T-helper 1 cell treated with Interleukin-12 subunit alpha and Interleukin-12 subunit beta and Interleukin-4 antibody, amounts not matched to agents 30 μg/mL and 1 μg/mL, for 36 hours (primary cell): Measurements from ENCODE around the gene TFPT.

ENCODE experiments used
- H3K27ac Mint-ChIP-seq: one replicate; pipeline ENCODE4 v1.8.0; 2021; ENCODE audit warnings: mild to moderate bottlenecking, mixed read lengths
- H3K27me3 Mint-ChIP-seq: one replicate; pipeline ENCODE4 v1.8.0; 2021; ENCODE audit warnings: low read depth, mixed read lengths
- H3K36me3 Mint-ChIP-seq: one replicate; pipeline ENCODE4 v1.8.0; 2021; ENCODE audit warnings: low read depth, mixed read lengths
- H3K4me1 Mint-ChIP-seq: one replicate; pipeline ENCODE4 v1.8.0; 2021; ENCODE audit warnings: low read depth, mixed read lengths
- H3K4me3 Mint-ChIP-seq: one replicate; pipeline ENCODE4 v1.8.0; 2021; ENCODE audit warnings: mild to moderate bottlenecking, moderate library complexity, mixed read lengths
- H3K9me3 Mint-ChIP-seq: one replicate; pipeline ENCODE4 v1.8.0; 2021; ENCODE audit warnings: mixed read lengths

Gene TFPT

GRCh38 chr19:54137699-54138488, 22.4 kb upstream of the TFPT start, which contains the start of gene CNOT3:
Gene CNOT3, plus strand, starts transcription at chr19:54137762. Its CDS starts 5,217 bp downstream, at chr19:54142979.
- no peaks in the 10 kb centered on the region for H3K9me3 Mint-ChIP-seq
- peak within 1 kb of the TSS; percentile 88 for H3K27ac Mint-ChIP-seq
- H3K27me3 Mint-ChIP-seq: no peaks in the 10 kb centered on the region
- H3K4me1 Mint-ChIP-seq: peaks cover 36% of the 10 kb centered on the region
- peaks cover 12% of the 10 kb centered on the region for H3K36me3 Mint-ChIP-seq
- H3K4me3 Mint-ChIP-seq: peak within 1 kb of the TSS; percentile 85

GRCh38 chr19:54136864-54137698, 21.6 kb upstream of the TFPT start:
- peak overlapping the region; percentile 82 for H3K27ac Mint-ChIP-seq
- no peaks in the 10 kb centered on the region for H3K27me3 Mint-ChIP-seq
- peaks cover 10% of the 10 kb centered on the region for H3K36me3 Mint-ChIP-seq
- H3K4me3 Mint-ChIP-seq: peak overlapping the region; percentile 84
- H3K4me1 Mint-ChIP-seq: peaks cover 36% of the 10 kb centered on the region
- H3K9me3 Mint-ChIP-seq: no peaks in the 10 kb centered on the region

- Mint-ChIP-seq H3K27ac (peak overlapping the region; percentile 82), H3K4me1 (peaks cover 32% of the 10 kb centered on the region), H3K36me3 (peaks cover 10% of the 10 kb centered on the region), H3K4me3 (peak overlapping the region; percentile 84), H3K27me3 (no peaks in the 10 kb centered on the region), H3K9me3 (no peaks in the 10 kb centered on the region)
These were observed 20.8 kb upstream of the TFPT start for GRCh38 chr19:54136086-54136863.

GRCh38 chr19:54133957-54134590, 18.6 kb upstream of the TFPT start:
- Mint-ChIP-seq H3K4me3 (no peak overlapping the region), H3K4me1 (peaks cover 19% of the 10 kb centered on the region)

GRCh38 chr19:54133312-54133956, 18.0 kb upstream of the TFPT start:
- Mint-ChIP-seq H3K27me3 (no peaks in the 10 kb centered on the region), H3K4me3 (no peak overlapping the region), H3K36me3 (peaks cover under 1% of the 10 kb centered on the region), H3K27ac (no peak overlapping the region), H3K9me3 (no peaks in the 10 kb centered on the region), H3K4me1 (peaks cover 13% of the 10 kb centered on the region)

More at GRCh38 chr19:54133957-54134590, 18.6 kb upstream of the TFPT start:
- Mint-ChIP-seq H3K9me3 (no peaks in the 10 kb centered on the region), H3K27me3 (no peaks in the 10 kb centered on the region), H3K36me3 (peaks cover 5% of the 10 kb centered on the region), H3K27ac (peak overlapping the region; percentile 61)

- Mint-ChIP-seq H3K27me3 (no peaks in the 10 kb centered on the region), H3K4me3 (no peak overlapping the region), H3K4me1 (peaks cover 5% of the 10 kb centered on the region), H3K36me3 (peaks cover 16% of the 10 kb centered on the region), H3K27ac (no peak overlapping the region), H3K9me3 (no peaks in the 10 kb centered on the region)
These were observed 14.2 kb upstream of the TFPT start for GRCh38 chr19:54129617-54129996.

GRCh38 chr19:54128796-54129616, 13.5 kb upstream of the TFPT start:
- no peak overlapping the region for H3K4me3 Mint-ChIP-seq
- H3K4me1 Mint-ChIP-seq: no peaks in the 10 kb centered on the region
- no peak overlapping the region for H3K27ac Mint-ChIP-seq
- H3K9me3 Mint-ChIP-seq: no peaks in the 10 kb centered on the region
- peaks cover 16% of the 10 kb centered on the region for H3K36me3 Mint-ChIP-seq
- no peaks in the 10 kb centered on the region for H3K27me3 Mint-ChIP-seq

- H3K4me3 Mint-ChIP-seq: no peak overlapping the region
- H3K4me1 Mint-ChIP-seq: no peaks in the 10 kb centered on the region
- H3K27me3 Mint-ChIP-seq: no peaks in the 10 kb centered on the region
- no peak overlapping the region for H3K27ac Mint-ChIP-seq
- H3K9me3 Mint-ChIP-seq: no peaks in the 10 kb centered on the region
- peaks cover 16% of the 10 kb centered on the region for H3K36me3 Mint-ChIP-seq
These were observed 12.9 kb upstream of the TFPT start for GRCh38 chr19:54128441-54128725.

GRCh38 chr19:54127688-54128440, 12.4 kb upstream of the TFPT start:
- no peaks in the 10 kb centered on the region for H3K4me1 Mint-ChIP-seq
- H3K9me3 Mint-ChIP-seq: no peaks in the 10 kb centered on the region
- H3K27ac Mint-ChIP-seq: no peak overlapping the region
- H3K4me3 Mint-ChIP-seq: no peak overlapping the region
- H3K36me3 Mint-ChIP-seq: peaks cover 22% of the 10 kb centered on the region
- H3K27me3 Mint-ChIP-seq: no peaks in the 10 kb centered on the region

- no peaks in the 10 kb centered on the region for H3K9me3 Mint-ChIP-seq
- peaks cover 32% of the 10 kb centered on the region for H3K36me3 Mint-ChIP-seq
- no peaks in the 10 kb centered on the region for H3K4me1 Mint-ChIP-seq
- no peak overlapping the region for H3K4me3 Mint-ChIP-seq
- no peak overlapping the region for H3K27ac Mint-ChIP-seq
- H3K27me3 Mint-ChIP-seq: no peaks in the 10 kb centered on the region
These were observed 10.3 kb upstream of the TFPT start for GRCh38 chr19:54125713-54126112.

- H3K36me3 Mint-ChIP-seq: peaks cover 39% of the 10 kb centered on the region
- H3K27ac Mint-ChIP-seq: no peak overlapping the region
- H3K4me3 Mint-ChIP-seq: no peak overlapping the region
- no peaks in the 10 kb centered on the region for H3K9me3 Mint-ChIP-seq
- H3K4me1 Mint-ChIP-seq: no peaks in the 10 kb centered on the region
- no peaks in the 10 kb centered on the region for H3K27me3 Mint-ChIP-seq
These were observed 8.9 kb upstream of the TFPT start for GRCh38 chr19:54124393-54124792.

- Mint-ChIP-seq H3K9me3 (no peaks in the 10 kb centered on the region), H3K4me3 (no peak overlapping the region), H3K36me3 (peaks cover 40% of the 10 kb centered on the region), H3K4me1 (no peaks in the 10 kb centered on the region), H3K27ac (no peak overlapping the region), H3K27me3 (no peaks in the 10 kb centered on the region)
These were observed 8.2 kb upstream of the TFPT start for GRCh38 chr19:54123682-54124081.

GRCh38 chr19:54121259-54121658, 5.8 kb upstream of the TFPT start:
- H3K36me3 Mint-ChIP-seq: peaks cover 37% of the 10 kb centered on the region
- no peak overlapping the region for H3K4me3 Mint-ChIP-seq
- H3K4me1 Mint-ChIP-seq: peaks cover 7% of the 10 kb centered on the region
- H3K9me3 Mint-ChIP-seq: no peaks in the 10 kb centered on the region
- no peak overlapping the region for H3K27ac Mint-ChIP-seq
- no peaks in the 10 kb centered on the region for H3K27me3 Mint-ChIP-seq
